CD4-positive, alpha-beta T cell treated with Interleukin-6 for 4 hours (primary cell): Measurements from ENCODE around the gene ECSCR.
A peak's percentile ranks its signal among the peaks of the same experiment; 100 is the strongest.
"Not testable (repeated sequence)": the region's sequence is repeated elsewhere in the genome, so short reads cannot be mapped to it uniquely, and the experiment has no call there.

ENCODE experiments used
- DNase-seq: peaks from one replicate; pipeline ENCODE4 v3.0.0-alpha.2; 2020; ENCODE audit warnings: mixed read lengths

The ECSCR gene, protein sequence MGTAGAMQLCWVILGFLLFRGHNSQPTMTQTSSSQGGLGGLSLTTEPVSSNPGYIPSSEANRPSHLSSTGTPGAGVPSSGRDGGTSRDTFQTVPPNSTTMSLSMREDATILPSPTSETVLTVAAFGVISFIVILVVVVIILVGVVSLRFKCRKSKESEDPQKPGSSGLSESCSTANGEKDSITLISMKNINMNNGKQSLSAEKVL

GRCh38 chr5:139462586-139463276 lies at the start of gene ECSCR:
Gene ECSCR, minus strand, starts transcription at chr5:139462743. Its CDS starts 73 bp downstream, at chr5:139462670.
- DNase-seq: no peak

- not testable (repeated sequence) for DNase-seq
Measured at GRCh38 chr5:139504722-139505121, 42.2 kb upstream of the ECSCR start.

DNA sequence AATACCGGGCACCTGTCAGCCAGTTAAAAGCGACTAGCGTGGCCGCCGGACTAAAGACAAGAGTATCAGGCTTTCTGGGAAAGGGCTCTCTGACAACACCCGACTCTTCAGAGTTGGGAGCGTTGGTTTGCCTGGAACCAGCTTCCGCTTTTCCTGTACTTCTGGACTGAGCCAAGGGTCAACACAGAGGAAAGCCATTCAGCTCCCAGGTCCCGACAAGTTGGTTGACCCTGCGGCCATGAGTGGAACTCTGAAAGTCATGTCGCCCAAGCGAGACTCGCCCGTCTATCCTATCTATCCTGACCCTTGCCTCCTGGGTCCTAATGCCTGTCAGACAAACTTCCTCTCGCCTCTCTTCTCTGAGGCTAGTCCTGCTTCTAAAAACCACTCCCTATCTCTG lies 41.3 kb upstream of the ECSCR start:
- DNase-seq: not testable (repeated sequence)

- DNase-seq: not testable (repeated sequence)
Measured at GRCh38 chr5:139503036-139503817, 40.7 kb upstream of the ECSCR start.

GRCh38 chr5:139501381-139501780 lies 38.8 kb upstream of the ECSCR start:
- DNase-seq: no peak

DNA sequence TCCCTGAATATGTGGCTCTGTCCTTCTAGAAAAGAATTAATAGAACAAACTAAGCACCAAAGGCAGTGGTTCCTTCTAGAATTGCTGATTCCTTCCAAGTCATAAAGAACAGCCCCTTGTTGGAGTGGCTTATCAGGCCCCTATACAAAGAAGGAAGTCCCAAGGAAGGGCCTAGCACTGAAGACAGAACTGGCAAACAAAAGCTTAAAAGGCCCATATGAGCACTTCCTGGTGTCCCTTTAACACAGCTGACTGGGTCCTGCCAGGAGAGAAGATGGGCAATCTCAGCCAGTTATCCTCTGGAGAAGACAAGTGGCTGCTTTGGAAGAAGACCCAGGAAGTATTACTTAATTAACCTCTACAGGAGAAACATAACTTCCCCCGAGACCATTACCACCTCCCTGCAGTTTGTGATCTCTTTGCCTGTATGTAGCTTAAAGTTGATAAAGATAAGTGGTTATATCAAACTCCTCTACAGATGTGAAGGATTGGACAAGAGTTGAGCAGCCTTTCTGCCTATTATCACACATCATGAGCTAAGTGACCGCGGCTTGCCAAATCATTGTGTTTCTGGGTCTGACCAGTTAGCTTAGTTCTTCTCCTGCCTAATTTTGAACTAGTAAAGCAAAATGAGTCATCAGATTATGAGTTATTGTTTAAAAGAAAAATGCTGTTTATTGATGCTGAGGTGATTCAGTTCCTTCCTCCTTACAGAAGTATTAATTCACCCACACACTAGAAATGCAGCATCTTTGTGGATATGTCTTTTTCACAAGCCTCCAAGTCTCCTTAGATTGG lies 33.3 kb upstream of the ECSCR start:
- DNase-seq: no peak

- DNase-seq: no peak
Measured at GRCh38 chr5:139494832-139495231, 32.3 kb upstream of the ECSCR start.

DNA sequence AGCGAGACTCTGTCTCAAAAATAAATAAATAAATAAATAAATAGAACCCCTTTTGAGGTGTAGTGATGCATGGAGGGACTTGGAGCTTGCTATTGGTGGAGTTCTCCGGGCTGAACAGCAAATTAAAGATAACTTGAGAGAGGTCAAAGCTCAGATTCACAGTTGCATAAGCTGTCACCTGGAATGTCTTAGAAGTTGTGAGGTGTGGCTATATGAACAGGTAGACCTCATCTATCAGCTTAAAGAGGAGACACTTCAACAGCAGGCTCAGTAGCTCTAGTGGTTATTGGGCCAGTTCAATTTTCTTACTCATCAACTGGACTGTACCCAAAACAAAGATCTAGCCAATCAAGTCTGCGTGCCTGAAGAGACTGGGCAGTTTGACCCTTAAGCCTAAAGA lies 31.7 kb upstream of the ECSCR start:
- no peak for DNase-seq

DNA sequence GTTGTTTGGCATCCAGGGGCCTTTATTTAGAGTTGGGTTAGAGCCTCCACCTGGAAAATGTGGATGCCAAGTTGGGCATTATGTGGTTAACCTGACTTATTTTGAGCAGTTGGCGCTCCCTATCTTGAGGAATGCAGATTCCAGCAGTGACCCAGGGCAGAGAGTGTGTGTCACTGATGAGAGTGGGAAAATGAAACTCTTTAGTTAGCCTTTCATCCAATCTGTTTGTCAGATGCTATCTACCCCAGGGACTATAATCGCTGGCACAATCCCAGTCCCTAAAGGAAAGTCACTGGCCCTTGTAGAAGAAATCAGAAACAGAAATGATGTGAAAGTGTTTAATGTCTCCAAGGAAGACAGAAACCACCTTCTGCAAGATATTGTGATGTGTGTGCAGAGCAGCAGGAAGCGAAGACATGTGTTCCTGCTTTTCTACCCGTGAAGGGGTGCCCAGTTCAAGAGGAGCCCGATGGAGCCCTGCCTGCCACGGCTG lies 30.2 kb upstream of the ECSCR start:
- peak; percentile 27 for DNase-seq

- DNase-seq: peak; percentile 35
Measured at GRCh38 chr5:139488260-139488659, 25.7 kb upstream of the ECSCR start.

GRCh38 chr5:139486201-139486600 lies 23.7 kb upstream of the ECSCR start:
- no peak for DNase-seq

DNA sequence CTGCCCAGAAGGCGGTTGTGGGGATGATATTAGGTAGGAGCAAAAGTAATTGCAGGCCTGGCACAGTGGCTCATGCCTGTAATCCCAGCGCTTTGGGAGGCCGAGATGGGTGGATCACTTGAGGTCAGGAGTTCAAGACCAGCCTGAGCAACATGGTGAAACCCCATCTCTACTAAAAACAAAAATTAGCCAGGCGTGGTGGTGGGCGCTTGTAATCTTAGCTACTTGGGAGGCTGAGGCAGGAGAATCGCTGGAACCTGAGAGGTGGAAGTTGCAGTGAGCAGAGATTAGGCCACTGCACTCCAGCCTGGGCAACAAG lies 20.3 kb upstream of the ECSCR start:
- DNase-seq: not testable (repeated sequence)

DNA sequence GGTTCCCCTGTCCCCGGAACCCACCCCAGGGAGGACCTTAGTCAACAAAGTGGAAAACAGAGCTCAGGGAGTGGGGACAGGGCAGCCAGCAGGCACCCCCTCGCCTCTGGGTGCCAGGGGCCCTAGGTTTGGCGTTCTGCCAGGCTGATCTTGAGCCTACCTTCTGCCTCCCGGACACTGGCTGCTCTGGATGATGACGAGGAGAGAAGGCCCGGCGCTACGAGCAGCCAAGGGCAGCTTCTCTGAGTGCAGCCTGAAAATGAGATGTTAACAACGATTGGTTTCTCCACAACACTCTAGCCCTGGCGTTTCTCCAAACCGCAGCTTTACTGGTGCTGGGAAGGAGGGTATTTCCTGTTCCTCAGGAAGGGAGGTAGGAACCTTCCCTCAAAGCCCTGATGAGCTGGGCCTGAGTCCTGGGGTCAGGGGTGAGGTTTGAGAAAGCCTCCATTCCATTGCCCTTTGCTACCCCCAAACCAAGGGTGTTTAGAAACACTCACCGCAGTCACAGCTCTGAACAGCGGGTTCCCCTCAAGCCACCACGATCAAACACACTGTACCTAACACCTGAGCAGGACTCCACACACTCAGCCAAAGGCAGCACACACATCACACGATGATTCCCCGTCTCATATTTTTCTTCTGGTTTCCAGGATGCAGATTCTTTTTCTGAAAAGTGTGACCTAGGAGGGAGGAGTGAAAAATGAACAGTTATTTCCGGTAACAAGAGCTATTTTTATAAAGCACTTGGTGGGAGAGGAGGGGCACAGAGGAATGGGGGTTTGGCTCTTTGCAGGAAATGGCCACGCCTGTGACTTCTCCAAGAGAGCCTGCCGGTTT lies 19.7 kb upstream of the ECSCR start, which contains the start of gene STING1:
STING1 (minus strand) TSS at position 709 of the 840 bp plus-strand sequence. CDS start 1,054 bp downstream, outside the sequence.
- peak; percentile 82 for DNase-seq

DNA sequence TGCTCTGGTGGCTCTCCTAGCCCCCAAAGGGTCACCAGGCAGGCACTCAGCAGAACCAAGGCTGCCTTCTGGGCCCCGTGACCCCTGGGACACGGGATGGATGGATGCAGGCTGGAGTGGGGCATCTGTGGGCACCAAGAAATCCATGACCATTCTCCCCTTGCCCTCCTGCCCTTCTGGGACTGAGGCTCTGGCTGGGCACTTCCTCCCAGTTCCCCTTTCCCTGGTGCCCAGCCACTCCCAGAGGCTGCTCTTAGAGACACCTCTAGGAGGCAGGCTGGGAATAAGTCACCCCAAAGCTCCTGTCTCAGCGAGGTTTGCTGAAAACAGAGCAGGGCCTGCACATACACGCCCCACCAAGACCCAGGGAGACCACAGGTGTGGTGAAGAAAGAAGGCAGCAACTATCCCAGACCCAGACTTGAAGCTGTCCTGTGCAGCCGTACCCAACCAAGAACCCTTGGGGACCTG lies 19.1 kb upstream of the ECSCR start:
- no peak for DNase-seq

GRCh38 chr5:139481122-139481533 lies 18.6 kb upstream of the ECSCR start:
- peak; percentile 76 for DNase-seq

- DNase-seq: not testable (repeated sequence)
Measured at GRCh38 chr5:139479729-139480128, 17.2 kb upstream of the ECSCR start.

DNA sequence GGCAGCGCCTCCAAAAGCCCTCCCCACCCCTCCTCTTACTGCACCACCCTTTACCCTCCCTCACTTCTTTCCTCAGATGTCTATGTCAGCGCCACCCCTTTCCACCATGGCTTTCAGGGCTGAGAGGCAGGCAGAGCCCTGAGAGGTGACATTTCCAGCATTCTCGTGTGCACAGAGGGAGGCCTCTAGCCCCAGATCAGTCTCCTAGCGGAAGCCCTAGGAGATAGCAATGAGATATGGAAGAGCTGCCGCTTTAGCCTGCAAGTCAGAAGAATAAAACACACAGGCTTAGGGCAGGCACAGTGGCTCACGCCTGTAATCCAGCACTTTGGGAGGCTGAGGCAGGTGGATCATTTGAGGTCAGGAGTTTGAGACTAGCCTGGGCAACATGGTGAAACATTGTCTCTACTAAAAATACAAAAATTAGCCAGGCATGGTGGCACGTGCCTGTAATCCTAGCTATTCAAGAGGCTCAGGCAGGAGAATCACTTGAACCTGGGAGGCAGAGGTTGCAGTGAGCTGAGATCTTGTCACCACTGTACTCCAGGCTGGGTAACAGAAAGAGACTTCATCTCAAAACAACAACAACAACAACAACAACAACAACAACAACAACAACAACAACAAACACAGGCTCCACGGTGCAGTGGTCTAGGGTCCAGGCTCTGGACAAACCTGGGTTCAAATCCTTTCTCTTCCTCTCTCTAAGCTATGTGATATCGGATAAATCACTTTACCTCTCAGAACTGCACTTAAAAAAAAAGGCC lies 16.3 kb upstream of the ECSCR start:
- DNase-seq: not testable (repeated sequence)

GRCh38 chr5:139475865-139476617 lies 13.5 kb upstream of the ECSCR start:
- DNase-seq: no peak

DNA sequence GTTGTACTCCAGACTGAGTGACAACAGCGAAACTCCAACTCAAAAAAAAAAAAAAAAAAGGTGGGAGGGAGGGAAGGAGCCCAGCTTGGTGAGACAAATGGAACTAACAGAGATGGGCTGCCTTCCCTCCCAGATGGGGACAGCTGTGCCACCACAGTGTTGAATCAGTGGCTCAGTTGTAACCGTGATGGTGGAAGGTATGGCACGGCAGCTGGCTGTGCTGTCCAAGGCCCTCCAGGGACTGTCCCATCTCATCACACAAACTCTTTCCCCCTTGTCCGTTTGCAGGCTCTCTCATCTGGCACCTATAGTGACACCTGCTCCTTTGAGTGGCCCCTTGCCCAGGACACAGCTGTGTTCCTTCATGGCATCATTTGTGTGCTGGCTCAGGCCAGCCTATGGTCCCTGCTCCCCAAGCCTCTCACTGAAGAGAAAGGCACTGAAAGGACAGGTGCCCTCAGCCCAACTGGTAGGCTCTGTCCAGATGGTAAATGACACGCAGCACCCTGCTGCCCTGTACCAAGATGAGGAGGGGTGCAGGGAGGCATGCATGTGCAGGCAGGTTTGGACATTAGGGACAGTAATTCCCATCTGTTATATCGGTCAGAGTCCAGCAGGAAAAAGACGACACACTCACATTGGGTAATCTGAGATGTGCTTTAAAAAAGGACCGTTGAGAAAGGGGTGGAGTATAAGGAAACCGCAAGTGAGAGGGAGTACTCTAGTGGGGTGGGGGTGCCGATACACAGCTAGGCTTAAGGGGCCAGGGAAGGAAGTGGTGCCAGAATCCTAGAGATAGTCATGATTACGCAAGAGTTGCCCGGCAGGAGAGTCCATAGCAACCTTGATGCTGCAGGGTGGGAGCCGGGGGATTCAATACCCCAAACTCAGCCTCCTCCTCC lies 12.6 kb upstream of the ECSCR start:
- peak; percentile 55 for DNase-seq
